Measurements from ENCODE around the gene KRTAP4-4. TPM values are rescaled to one million over a fixed set of nuclear protein-coding genes. Genes with fewer than 3 reads are reported as not detected.

KRTAP4-4 gene
- total and polyA plus RNA-seq, 2 of the 13 experiments (the other 11 are each of a cell fraction or from before 2014, with no cell fraction given): not detected

- FAIRE-seq (no peak), DNase-seq (ENCODE audit: low spot score) (no peak), ATAC-seq (no peak)
- intact Hi-C loops (cut with micrococcal nuclease; ENCODE audit: unreplicated experiment): no loop called here
- no peak overlapping the region for H3K4me2 ChIP-seq (ENCODE audit: low read depth, low read length)
- no peaks in the 10 kb centered on the region for H3K9me3 ChIP-seq (ENCODE audit: low read length)
- POLR2A ChIA-PET: no interaction called here
- 56% methylated on average over 2 of the region's 2 CpGs for WGBS (ENCODE audit: low lambda C conversion rate)
- TF ChIP-seq YY1 (IDR thresholded peaks at IDR 0.05; ENCODE audit: insufficient read depth, insufficient replicate concordance, low read depth, low read length): no peak
- no peak for TF ChIP-seq MAX (IDR thresholded peaks at IDR 0.05)
- TF ChIP-seq, protein P1, sequence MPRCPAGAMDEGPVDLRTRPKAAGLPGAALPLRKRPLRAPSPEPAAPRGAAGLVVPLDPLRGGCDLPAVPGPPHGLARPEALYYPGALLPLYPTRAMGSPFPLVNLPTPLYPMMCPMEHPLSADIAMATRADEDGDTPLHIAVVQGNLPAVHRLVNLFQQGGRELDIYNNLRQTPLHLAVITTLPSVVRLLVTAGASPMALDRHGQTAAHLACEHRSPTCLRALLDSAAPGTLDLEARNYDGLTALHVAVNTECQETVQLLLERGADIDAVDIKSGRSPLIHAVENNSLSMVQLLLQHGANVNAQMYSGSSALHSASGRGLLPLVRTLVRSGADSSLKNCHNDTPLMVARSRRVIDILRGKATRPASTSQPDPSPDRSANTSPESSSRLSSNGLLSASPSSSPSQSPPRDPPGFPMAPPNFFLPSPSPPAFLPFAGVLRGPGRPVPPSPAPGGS (CRISPR knock-in tag; IDR thresholded peaks at IDR 0.05): no peak
- TF ChIP-seq MTF2 (CRISPR knock-in tag; IDR thresholded peaks at IDR 0.05; ENCODE audit: borderline replicate concordance): no peak
- no peak for TF ChIP-seq POLR2G (IDR thresholded peaks at IDR 0.05; ENCODE audit: low read depth, low read length)
- TF ChIP-seq, protein P2, sequence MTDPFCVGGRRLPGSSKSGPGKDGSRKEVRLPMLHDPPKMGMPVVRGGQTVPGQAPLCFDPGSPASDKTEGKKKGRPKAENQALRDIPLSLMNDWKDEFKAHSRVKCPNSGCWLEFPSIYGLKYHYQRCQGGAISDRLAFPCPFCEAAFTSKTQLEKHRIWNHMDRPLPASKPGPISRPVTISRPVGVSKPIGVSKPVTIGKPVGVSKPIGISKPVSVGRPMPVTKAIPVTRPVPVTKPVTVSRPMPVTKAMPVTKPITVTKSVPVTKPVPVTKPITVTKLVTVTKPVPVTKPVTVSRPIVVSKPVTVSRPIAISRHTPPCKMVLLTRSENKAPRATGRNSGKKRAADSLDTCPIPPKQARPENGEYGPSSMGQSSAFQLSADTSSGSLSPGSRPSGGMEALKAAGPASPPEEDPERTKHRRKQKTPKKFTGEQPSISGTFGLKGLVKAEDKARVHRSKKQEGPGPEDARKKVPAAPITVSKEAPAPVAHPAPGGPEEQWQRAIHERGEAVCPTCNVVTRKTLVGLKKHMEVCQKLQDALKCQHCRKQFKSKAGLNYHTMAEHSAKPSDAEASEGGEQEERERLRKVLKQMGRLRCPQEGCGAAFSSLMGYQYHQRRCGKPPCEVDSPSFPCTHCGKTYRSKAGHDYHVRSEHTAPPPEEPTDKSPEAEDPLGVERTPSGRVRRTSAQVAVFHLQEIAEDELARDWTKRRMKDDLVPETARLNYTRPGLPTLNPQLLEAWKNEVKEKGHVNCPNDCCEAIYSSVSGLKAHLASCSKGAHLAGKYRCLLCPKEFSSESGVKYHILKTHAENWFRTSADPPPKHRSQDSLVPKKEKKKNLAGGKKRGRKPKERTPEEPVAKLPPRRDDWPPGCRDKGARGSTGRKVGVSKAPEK (CRISPR knock-in tag; IDR thresholded peaks at IDR 0.05; ENCODE audit: borderline replicate concordance): no peak
- TF ChIP-seq ZNF724P (CRISPR knock-in tag; IDR thresholded peaks at IDR 0.05; ENCODE audit: borderline replicate concordance): no peak
- H3K4me3 ChIP-seq (replicated peaks in 1 of 3; ENCODE audit: insufficient read depth in 1 of 3, low read depth in 2 of 3, low read length in 3 of 3): no peak overlapping the region
- H3K4me1 ChIP-seq (ENCODE audit: insufficient read depth, low read length): no peaks in the 10 kb centered on the region
- CTCF ChIA-PET (ENCODE audit: low intra/inter-chr PET ratio, low total read pairs): no interaction called here
- BruUV-seq (replicated peaks): no TSS peak
- H3K27me3 ChIP-seq (ENCODE audit: control insufficient read depth in 1 of 2, insufficient read depth in 2 of 2, low read length in 2 of 2): 0 out of 5 replicates have a peak, but pooled peaks cover 0 to 7% of the 10 kb centered on the region in 2 experiments
- no peaks in the 10 kb centered on the region for H3K36me3 ChIP-seq (replicated peaks in 1 of 2; ENCODE audit: control insufficient read depth in 1 of 2, insufficient read depth in 2 of 2, low read length in 2 of 2)
- H4K20me1 ChIP-seq (ENCODE audit: insufficient read depth, low read length): no peaks in the 10 kb centered on the region
- in situ Hi-C loops (cut with HindIII; ENCODE audit: extremely low pct_ligation_motif_present, low pct_unique_long_range_greater_than_20kb): no loop called here
- no peak overlapping the region for H3K27ac ChIP-seq (ENCODE audit: extremely low read length, insufficient read depth, low read length)
- no peak overlapping the region for H3K9ac ChIP-seq (ENCODE audit: insufficient read depth, low read depth, low read length)
- H2AFZ ChIP-seq (ENCODE audit: low read length): no peak overlapping the region
- H3K79me2 ChIP-seq (ENCODE audit: insufficient read depth, low read length): no peaks in the 10 kb centered on the region
These were observed 26.3 kb upstream of the KRTAP4-4 start for GRCh38 chr17:41186872-41187271.

Data from HepG2 (cell line).